PC-3 (cell line): Measurements from ENCODE around the gene ESCO1. TPM values are rescaled to one million over a fixed set of nuclear protein-coding genes. Genes with fewer than 3 reads are reported as not detected.

Experiments used
- ATAC-seq: fragments of 200-7000 bp; cut with Tn5 transposase; 2 replicates; pipeline ENCODE4 v1.9.1; 2020; ENCODE audit warnings: mild to moderate bottlenecking, moderate library complexity
- BruUV-seq: library from RNA; stranded (reverse); fragments of 400-500 nt; replicated peaks from 2 replicates; lab custom pipeline; 2021; lab: Mats Ljungman, UMichigan
- CTCF ChIA-PET: fragments of 300-600 bp; sonication (Branson Sonifier 250); formaldehyde crosslinking; loops from one replicate; lab custom pipeline; 2022; ENCODE audit warnings: antibody characterized with exemption; lab: Charles Lee
- POLR2A ChIA-PET: fragments of 300-600 bp; sonication (Branson Sonifier 250); formaldehyde crosslinking; loops from one replicate; lab custom pipeline; 2022; ENCODE audit warnings: antibody characterized with exemption; ENCODE audit not compliant: unreplicated experiment; lab: Charles Lee
- DNase-seq: peaks from one replicate; pipeline ENCODE4 v3.0.0-alpha.2; 2015
- H2AFZ ChIP-seq: fragments of 300-600 bp; sonication (generic); 2 replicates; pipeline ENCODE4 v1.6.0; 2016; ENCODE audit warnings: antibody characterized with exemption, low read length
- H3F3A ChIP-seq: fragments of 300-600 bp; sonication (generic); one replicate; pipeline ENCODE4 v1.6.0; 2017; ENCODE audit warnings: antibody characterized with exemption, low read length, control low read depth, mild to moderate bottlenecking; ENCODE audit not compliant: unreplicated experiment
- H3K27ac ChIP-seq: fragments of 300-600 bp; sonication (generic); 2 replicates; pipeline ENCODE4 v1.5.1; 2016; ENCODE audit warnings: mild to moderate bottlenecking, low read length
- H3K27me3 ChIP-seq: fragments of 300-600 bp; sonication (generic); 2 replicates; pipeline ENCODE4 v1.6.1; 2016; ENCODE audit warnings: low read length, mixed read lengths
- H3K36me3 ChIP-seq: fragments of 300-600 bp; sonication (generic); 2 replicates; pipeline ENCODE4 v1.6.1; 2016; ENCODE audit warnings: low read depth, mixed run types, low read length, mixed read lengths
- H3K4me1 ChIP-seq: fragments of 300-600 bp; sonication (generic); 2 replicates; pipeline ENCODE4 v1.5.1; 2016; ENCODE audit warnings: low read length; ENCODE audit not compliant: insufficient read depth
- H3K4me2 ChIP-seq: fragments of 300-600 bp; sonication (generic); 2 replicates; pipeline ENCODE4 v1.6.0; 2016; ENCODE audit warnings: low read length
- H3K4me3 ChIP-seq: fragments of 300-600 bp; sonication (generic); 2 replicates; pipeline ENCODE4 v1.5.1; 2016; ENCODE audit warnings: mild to moderate bottlenecking, low read length, mixed read lengths
- H3K79me2 ChIP-seq: fragments of 300-600 bp; sonication (generic); 2 replicates; pipeline ENCODE4 v1.6.1; 2017; ENCODE audit warnings: low read length, mixed read lengths
- H3K9ac ChIP-seq: fragments of 300-600 bp; sonication (generic); 2 replicates; pipeline ENCODE4 v1.6.0; 2016; ENCODE audit warnings: mild to moderate bottlenecking, low read length
- H3K9me2 ChIP-seq: fragments of 300-600 bp; sonication (generic); replicated peaks from 2 replicates; pipeline ENCODE4 v1.6.1; 2016; ENCODE audit warnings: mixed run types, low read length, mixed read lengths
- H3K9me3 ChIP-seq: fragments of 300-600 bp; sonication (generic); 2 replicates; pipeline ENCODE4 v1.6.1; 2016; ENCODE audit warnings: low read length, mixed read lengths
- H4K20me1 ChIP-seq: fragments of 300-600 bp; sonication (generic); 2 replicates; pipeline ENCODE4 v1.6.1; 2016; ENCODE audit warnings: low read length, mixed read lengths
- CTCF ChIP-seq: fragments of 300-600 bp; sonication (generic); conservative IDR thresholded peaks from 2 replicates; pipeline ENCODE4 v1.5.1; 2017; ENCODE audit warnings: antibody characterized with exemption, low read depth, mild to moderate bottlenecking, low read length
- EZH2 ChIP-seq: fragments of 300-600 bp; sonication (generic); IDR thresholded peaks from one replicate; pipeline ENCODE4 v1.6.1; 2017; ENCODE audit warnings: antibody characterized with exemption, mild to moderate bottlenecking, low read length; ENCODE audit not compliant: unreplicated experiment
- EZH2phosphoT487 ChIP-seq: fragments of 300-600 bp; sonication (generic); IDR thresholded peaks from 2 replicates; pipeline ENCODE4 v1.6.1; 2018; ENCODE audit warnings: mild to moderate bottlenecking, antibody characterized with exemption, low read length, borderline replicate concordance
- intact Hi-C: fragments of 100-400 bp; cut with micrococcal nuclease; formaldehyde crosslinking; loops from 2 replicates; pipeline ENCODE4 v1.9.0; 2023
- total RNA-seq: library from RNA; depleted of rRNA; stranded (reverse); fragments of >200 nt; gene quantifications from 2 replicates; pipeline ENCODE4 v1.2.3, GENCODE V29; 2014; rRNA removed

Gene ESCO1
- total RNA-seq, 1 experiment from 2014 or later = 17.0 TPM

GRCh38 chr18:21479721-21480120 lies 120.8 kb downstream of the ESCO1 start:
- Histone ChIP-seq H4K20me1 (no peaks in the 10 kb centered on the region), H3K9me2 (no peaks in the 10 kb centered on the region), H3K36me3 (no peaks in the 10 kb centered on the region), H3K79me2 (no peaks in the 10 kb centered on the region), H2AFZ (no peak overlapping the region), H3K9ac (no peak overlapping the region), H3K4me3 (no peak overlapping the region), H3K27ac (no peak overlapping the region), H3F3A (no peaks in the 10 kb centered on the region), H3K4me2 (no peak overlapping the region), H3K27me3 (no peaks in the 10 kb centered on the region), H3K4me1 (peaks cover 4% of the 10 kb centered on the region; the same call in 1 of the 2 replicates), H3K9me3 (no peaks in the 10 kb centered on the region)
- ATAC-seq (no peak), DNase-seq (no peak)
- no peak for TF ChIP-seq CTCF
- no peak for TF ChIP-seq EZH2phosphoT487
- TF ChIP-seq EZH2 = no peak
- no TSS peak for BruUV-seq
- POLR2A ChIA-PET = no interaction called here
- CTCF ChIA-PET = no interaction called here
- intact Hi-C loops = no loop called here

Other genes with a start within 250 kb of the ESCO1 start
- gene SNRPD1, start 11.6 kb upstream of the ESCO1 start, total RNA-seq = 73.2 and 82.2 TPM in 2 replicates
- 17.9 and 21.4 TPM in 2 replicates for gene ABHD3, start 104.1 kb upstream of the ESCO1 start, total RNA-seq
- gene MIB1, start 140.1 kb upstream of the ESCO1 start, total RNA-seq = 25.1 and 26.3 TPM in 2 replicates